ENCODE results near the gene ZC3H18. TPM values are rescaled to one million over a fixed set of nuclear protein-coding genes. Genes with fewer than 3 reads are reported as not detected.

The ZC3H18 gene
- total and polyA plus RNA-seq, 3 experiments from 2014 or later: 21.6 to 102 (median 91.4) TPM

- ChIA-PET CTCF (interaction anchor here (0.8 kb wide), 1 partner anchor 106 kb away, joined by 3 read pairs; no protein-coding TSS in a partner anchor), POLR2A (no interaction called here)
- Mint-ChIP-seq H3K27me3 (peaks cover 13 to 18% of the 10 kb centered on the region in 2 donors), H3K4me1 (peaks cover 6 to 24% (median 7%) of the 10 kb centered on the region in 3 donors), H3K36me3 (no peaks in the 10 kb centered on the region), H3K4me3 (peak overlapping the region in 1 of 7 donors; percentile 57), H3K9me3 (no peaks in the 10 kb centered on the region), H3K27ac (peak overlapping the region in 2 of 8 donors; percentile 12 to 64)
- Histone ChIP-seq H3K4me3 (ENCODE audit: low read length) (peak overlapping the region; percentile 12), H3K4me1 (ENCODE audit: insufficient read depth, low read length) (peaks cover 11% of the 10 kb centered on the region), H3K9me3 (ENCODE audit: low read length) (no peaks in the 10 kb centered on the region), H3K27ac (ENCODE audit: low read depth, low read length) (no peak overlapping the region), H3K27me3 (ENCODE audit: insufficient read depth, low read length, poor library complexity, severe bottlenecking) (no peaks in the 10 kb centered on the region), H3K36me3 (ENCODE audit: insufficient read depth, low read length) (no peaks in the 10 kb centered on the region)
- no peak for DNase-seq
Measured at GRCh38 chr16:88549671-88550245, 20.4 kb upstream of the ZC3H18 start.

GRCh38 chr16:88550246-88550661 lies 19.9 kb upstream of the ZC3H18 start:
- Mint-ChIP-seq H3K4me3 (peak overlapping the region in 1 of 7 donors; percentile 57), H3K4me1 (peaks cover 6 to 24% (median 7%) of the 10 kb centered on the region in 3 donors), H3K9me3 (no peaks in the 10 kb centered on the region), H3K27me3 (peaks cover 12 to 16% of the 10 kb centered on the region in 2 donors), H3K27ac (peak overlapping the region in 3 of 8 donors; percentile 12 to 64 (median 26)), H3K36me3 (no peaks in the 10 kb centered on the region)
- Histone ChIP-seq H3K36me3 (ENCODE audit: insufficient read depth, low read length) (no peaks in the 10 kb centered on the region), H3K27me3 (ENCODE audit: insufficient read depth, low read length, poor library complexity, severe bottlenecking) (no peaks in the 10 kb centered on the region), H3K27ac (ENCODE audit: low read depth, low read length) (no peak overlapping the region), H3K9me3 (ENCODE audit: low read length) (no peaks in the 10 kb centered on the region), H3K4me1 (ENCODE audit: insufficient read depth, low read length) (peaks cover 11% of the 10 kb centered on the region), H3K4me3 (ENCODE audit: low read length) (peak overlapping the region; percentile 12)
- CTCF ChIA-PET: no interaction called here
- POLR2A ChIA-PET: no interaction called here
- DNase-seq: no peak

GRCh38 chr16:88552166-88552565 lies 18.0 kb upstream of the ZC3H18 start:
- no peaks in the 10 kb centered on the region for H3K9me3 ChIP-seq (ENCODE audit: low read length)
- no peaks in the 10 kb centered on the region for H3K36me3 ChIP-seq (ENCODE audit: insufficient read depth, low read length)
- peaks cover 0 to 2% (median 0%) of the 10 kb centered on the region in 5 donors for H3K9me3 Mint-ChIP-seq
- peaks cover 6 to 17% (median 7%) of the 10 kb centered on the region in 3 donors for H3K4me1 Mint-ChIP-seq
- no peak overlapping the region for H3K27ac ChIP-seq (ENCODE audit: low read depth, low read length)
- H3K4me3 ChIP-seq (ENCODE audit: low read length): no peak overlapping the region
- H3K27ac Mint-ChIP-seq: peak overlapping the region in 1 of 8 donors; percentile 33
- no peak for DNase-seq
- H3K27me3 Mint-ChIP-seq: peaks cover 2 to 10% of the 10 kb centered on the region in 2 donors
- H3K4me1 ChIP-seq (ENCODE audit: insufficient read depth, low read length): peaks cover 11% of the 10 kb centered on the region
- H3K4me3 Mint-ChIP-seq: no peak overlapping the region
- POLR2A ChIA-PET: no interaction called here
- no peaks in the 10 kb centered on the region for H3K27me3 ChIP-seq (ENCODE audit: insufficient read depth, low read length, poor library complexity, severe bottlenecking)
- H3K36me3 Mint-ChIP-seq: no peaks in the 10 kb centered on the region
- CTCF ChIA-PET: no interaction called here

- Histone ChIP-seq H3K9me3 (ENCODE audit: low read length) (no peaks in the 10 kb centered on the region), H3K36me3 (ENCODE audit: insufficient read depth, low read length) (no peaks in the 10 kb centered on the region), H3K27ac (ENCODE audit: low read depth, low read length) (no peak overlapping the region), H3K27me3 (ENCODE audit: insufficient read depth, low read length, poor library complexity, severe bottlenecking) (no peaks in the 10 kb centered on the region), H3K4me1 (ENCODE audit: insufficient read depth, low read length) (peaks cover 11% of the 10 kb centered on the region), H3K4me3 (ENCODE audit: low read length) (no peak overlapping the region)
- peaks cover 6 to 17% (median 7%) of the 10 kb centered on the region in 3 donors for H3K4me1 Mint-ChIP-seq
- POLR2A ChIA-PET: no interaction called here
- peaks cover 2 to 13% of the 10 kb centered on the region in 2 donors for H3K27me3 Mint-ChIP-seq
- peaks cover 0 to 2% (median 0%) of the 10 kb centered on the region in 5 donors for H3K9me3 Mint-ChIP-seq
- DNase-seq: no peak
- no peaks in the 10 kb centered on the region for H3K36me3 Mint-ChIP-seq
- peak overlapping the region in 1 of 8 donors; percentile 95 for H3K27ac Mint-ChIP-seq
- CTCF ChIA-PET: interaction anchor here (1.1 kb wide), 1 partner anchor 8 kb away, joined by 4 read pairs; no protein-coding TSS in a partner anchor
- H3K4me3 Mint-ChIP-seq: peak overlapping the region in 1 of 7 donors; percentile 39
Measured at GRCh38 chr16:88552815-88553214, 17.4 kb upstream of the ZC3H18 start.

GRCh38 chr16:88553739-88554138 lies 16.5 kb upstream of the ZC3H18 start:
- Histone ChIP-seq H3K27ac (ENCODE audit: low read depth, low read length) (no peak overlapping the region), H3K9me3 (ENCODE audit: low read length) (no peaks in the 10 kb centered on the region), H3K4me3 (ENCODE audit: low read length) (no peak overlapping the region), H3K4me1 (ENCODE audit: insufficient read depth, low read length) (peaks cover 11% of the 10 kb centered on the region), H3K36me3 (ENCODE audit: insufficient read depth, low read length) (no peaks in the 10 kb centered on the region), H3K27me3 (ENCODE audit: insufficient read depth, low read length, poor library complexity, severe bottlenecking) (no peaks in the 10 kb centered on the region)
- no peaks in the 10 kb centered on the region for H3K36me3 Mint-ChIP-seq
- peaks cover 0 to 2% (median 0%) of the 10 kb centered on the region in 5 donors for H3K9me3 Mint-ChIP-seq
- H3K4me1 Mint-ChIP-seq: peaks cover 6 to 11% (median 7%) of the 10 kb centered on the region in 3 donors
- POLR2A ChIA-PET: no interaction called here
- CTCF ChIA-PET: interaction anchor here (1.1 kb wide), 1 partner anchor 9 kb away, joined by 4 read pairs; no protein-coding TSS in a partner anchor
- H3K27me3 Mint-ChIP-seq: peaks cover 2 to 10% of the 10 kb centered on the region in 2 donors
- no peak overlapping the region for H3K27ac Mint-ChIP-seq
- no peak for DNase-seq
- no peak overlapping the region for H3K4me3 Mint-ChIP-seq

GRCh38 chr16:88554711-88555264 lies 15.4 kb upstream of the ZC3H18 start:
- ChIA-PET CTCF (no interaction called here), POLR2A (no interaction called here)
- peak overlapping the region in 1 of 8 donors; percentile 40 for H3K27ac Mint-ChIP-seq
- H3K27me3 Mint-ChIP-seq: peaks cover 2 to 16% of the 10 kb centered on the region in 2 donors
- H3K4me1 Mint-ChIP-seq: peaks cover 6 to 10% (median 7%) of the 10 kb centered on the region in 3 donors
- Histone ChIP-seq H3K27ac (ENCODE audit: low read depth, low read length) (no peak overlapping the region), H3K4me1 (ENCODE audit: insufficient read depth, low read length) (peaks cover 10% of the 10 kb centered on the region), H3K27me3 (ENCODE audit: insufficient read depth, low read length, poor library complexity, severe bottlenecking) (no peaks in the 10 kb centered on the region), H3K4me3 (ENCODE audit: low read length) (no peak overlapping the region), H3K9me3 (ENCODE audit: low read length) (no peaks in the 10 kb centered on the region), H3K36me3 (ENCODE audit: insufficient read depth, low read length) (no peaks in the 10 kb centered on the region)
- DNase-seq: no peak
- H3K9me3 Mint-ChIP-seq: peaks cover 0 to 2% (median 0%) of the 10 kb centered on the region in 5 donors
- peak overlapping the region in 1 of 7 donors; percentile 69 for H3K4me3 Mint-ChIP-seq
- no peaks in the 10 kb centered on the region for H3K36me3 Mint-ChIP-seq

GRCh38 chr16:88556294-88556988 lies 13.8 kb upstream of the ZC3H18 start:
- no peaks in the 10 kb centered on the region for H3K4me1 ChIP-seq (ENCODE audit: insufficient read depth, low read length)
- Mint-ChIP-seq H3K4me3 (no peak overlapping the region), H3K27me3 (peaks cover 0 to 16% of the 10 kb centered on the region in 2 donors), H3K4me1 (peaks cover 0 to 9% (median 0%) of the 10 kb centered on the region in 3 donors), H3K9me3 (peaks cover 0 to 2% (median 0%) of the 10 kb centered on the region in 5 donors), H3K27ac (no peak overlapping the region), H3K36me3 (no peaks in the 10 kb centered on the region)
- no peak overlapping the region for H3K4me3 ChIP-seq (ENCODE audit: low read length)
- no peaks in the 10 kb centered on the region for H3K27me3 ChIP-seq (ENCODE audit: insufficient read depth, low read length, poor library complexity, severe bottlenecking)
- POLR2A ChIA-PET: no interaction called here
- no peak overlapping the region for H3K27ac ChIP-seq (ENCODE audit: low read depth, low read length)
- H3K36me3 ChIP-seq (ENCODE audit: insufficient read depth, low read length): no peaks in the 10 kb centered on the region
- H3K9me3 ChIP-seq (ENCODE audit: low read length): no peaks in the 10 kb centered on the region
- no peak for DNase-seq
- CTCF ChIA-PET: no interaction called here
